ENCODE data around the gene PRICKLE2. TPM values are rescaled to one million over a fixed set of nuclear protein-coding genes. Genes with fewer than 3 reads are reported as not detected.

PRICKLE2 gene
- total and polyA plus RNA-seq, 2 donors (not counting 3 experiments of a cell fraction or from before 2014, with no cell fraction given), result 3.0 to 7.1 TPM

- no peaks in the 10 kb centered on the region for H4K20me1 ChIP-seq (replicated peaks; ENCODE audit: control insufficient read depth, extremely low read depth, insufficient read depth, low read length)
- TF ChIP-seq FOS (IDR thresholded peaks at IDR 0.05; ENCODE audit: borderline replicate concordance, insufficient read depth, low read length) (no peak), POLR2AphosphoS5 (IDR thresholded peaks at IDR 0.05; ENCODE audit: insufficient read depth, low read depth, low read length) (no peak), POLR2A (IDR thresholded peaks at IDR 0.05; ENCODE audit: low read depth, low read length) (no peak), GATA2 (IDR thresholded peaks at IDR 0.05; ENCODE audit: insufficient read depth, insufficient read length, low read depth, low read length) (no peak), JUN (IDR thresholded peaks at IDR 0.05; ENCODE audit: borderline replicate concordance, insufficient read depth, insufficient read length, low read depth) (no peak), MAX (IDR thresholded peaks at IDR 0.05; ENCODE audit: insufficient read depth, insufficient read length) (no peak), CTCF (IDR thresholded peaks at IDR 0.05; ENCODE audit: extremely low read depth in 1 of 2, insufficient read depth in 1 of 2, low read depth in 1 of 2, low read length in 2 of 2) (no peak), EZH2 (IDR thresholded peaks at IDR 0.05; ENCODE audit: borderline replicate concordance, low read depth, low read length, severe bottlenecking) (no peak), MYC (IDR thresholded peaks at IDR 0.05; ENCODE audit: low read depth, low read length) (no peak)
- intact Hi-C loops (cut with micrococcal nuclease), result no loop called here
- no peaks in the 10 kb centered on the region for H3K36me3 ChIP-seq (ENCODE audit: control insufficient read depth in 2 of 2, extremely low read depth in 1 of 2, insufficient read depth in 2 of 2, low read length in 2 of 2)
- peaks cover 4 to 12% of the 10 kb centered on the region in 2 experiments for H3K27me3 ChIP-seq (ENCODE audit: control insufficient read depth in 2 of 2, insufficient read depth in 2 of 2, low read length in 2 of 2)
- H3K9ac ChIP-seq (replicated peaks; ENCODE audit: extremely low read depth, insufficient read depth, low read length), result no peak overlapping the region
- H3K27ac ChIP-seq (ENCODE audit: insufficient read depth, low read depth, low read length), result no peak overlapping the region
- FAIRE-seq (no peak), DNase-seq (ENCODE audit: low read depth, low spot score) (no peak)
- ChIA-PET POLR2A (no interaction called here), CTCF (interaction anchor here (0.9 to 1.4 kb wide), 2 partner anchors 11 to 414 kb away, joined by 3 to 5 read pairs; no protein-coding TSS in a partner anchor)
- no peaks in the 10 kb centered on the region for H3K9me1 ChIP-seq (replicated peaks; ENCODE audit: control insufficient read depth, extremely low read depth, insufficient read depth, low read length)
- H3K4me3 ChIP-seq (replicated peaks in 1 of 3; ENCODE audit: insufficient read depth in 1 of 3, low read depth in 1 of 3, low read length in 3 of 3), result no peak overlapping the region
- no peak overlapping the region for H3K4me2 ChIP-seq (ENCODE audit: insufficient read depth, low read length)
- H3K4me1 ChIP-seq (ENCODE audit: control insufficient read depth, extremely low read depth, insufficient read depth, low read length), result no peaks in the 10 kb centered on the region
- no TSS peak for BruUV-seq (replicated peaks)
- H2AFZ ChIP-seq (ENCODE audit: low read depth, low read length), result no peak overlapping the region
- dilution Hi-C loops (cut with MboI; ENCODE audit: extremely low pct_ligation_motif_present, low sequenced_read_pairs), result loop anchor here (25.0 kb wide), 1 partner anchor 412 kb away; no protein-coding TSS in a partner anchor
- no peaks in the 10 kb centered on the region for H3K79me2 ChIP-seq (ENCODE audit: control insufficient read depth, insufficient read depth, low read length)
- H3K9me3 ChIP-seq (replicated peaks; ENCODE audit: control insufficient read depth, insufficient read depth, low read length), result no peaks in the 10 kb centered on the region
Measured at GRCh38 chr3:64049832-64050231, 175.4 kb downstream of the PRICKLE2 start.
